OCI-LY3 (cell line): Measurements from ENCODE around the gene RFX2.

Experiments used
- H2AFZ ChIP-seq: fragments of 200-600, 300-600 bp; shearing (Covaris generic); 2 replicates; pipeline ENCODE4 v1.6.0; 2014; ENCODE audit warnings: antibody characterized with exemption, low read depth, low read length
- H3K27ac ChIP-seq: fragments of 200-600, 300-600 bp; sonication (generic); 2 replicates; pipeline ENCODE4 v1.5.1; 2014; ENCODE audit warnings: mild to moderate bottlenecking, low read length, moderate library complexity, mixed read lengths
- H3K27me3 ChIP-seq: fragments of 200-600, 300-600 bp; sonication (generic); 2 replicates; pipeline ENCODE4 v1.6.1; 2014; ENCODE audit warnings: low read depth, low read length, mixed read lengths
- H3K36me3 ChIP-seq: fragments of 200-600, 300-600 bp; sonication (generic); replicated peaks from 2 replicates; pipeline ENCODE3; 2014; ENCODE audit warnings: low read depth, low read length, mixed read lengths
- H3K4me1 ChIP-seq: fragments of 300-600, 200-600 bp; sonication (generic); 2 replicates; pipeline ENCODE4 v1.6.1; 2014; ENCODE audit warnings: low read length, mixed read lengths
- H3K4me2 ChIP-seq: fragments of 200-600, 300-600 bp; sonication (generic); 2 replicates; pipeline ENCODE4 v1.6.1; 2014; ENCODE audit warnings: low read length, mixed read lengths
- H3K4me3 ChIP-seq: fragments of 300-600, 200-600 bp; sonication (generic); 2 replicates; pipeline ENCODE4 v1.5.1; 2014; ENCODE audit warnings: antibody characterized with exemption, mild to moderate bottlenecking, low read length, moderate library complexity
- H3K79me2 ChIP-seq: fragments of 300-600, 200-600 bp; shearing (Covaris generic); 2 replicates; pipeline ENCODE4 v1.6.1; 2014; ENCODE audit warnings: mild to moderate bottlenecking, low read length, mixed read lengths
- H3K9ac ChIP-seq: fragments of 300-600, 200-600 bp; shearing (Covaris generic); 2 replicates; pipeline ENCODE4 v1.6.0; 2014; ENCODE audit warnings: mild to moderate bottlenecking, low read length, moderate library complexity
- H3K9me3 ChIP-seq: fragments of 200-600, 300-600 bp; shearing (Covaris generic); 2 replicates; pipeline ENCODE4 v1.6.1; 2014; ENCODE audit warnings: low read length, mixed read lengths; ENCODE audit not compliant: insufficient read depth
- H4K20me1 ChIP-seq: fragments of 200-600, 300-600 bp; sonication (generic); 2 replicates; pipeline ENCODE4 v1.6.1; 2016; ENCODE audit warnings: low read length, mixed read lengths; ENCODE audit not compliant: insufficient read depth
- CTCF ChIP-seq: fragments of 200-600, 300-600 bp; sonication (generic); IDR thresholded peaks from 2 replicates; pipeline ENCODE4 v1.5.1; 2014; ENCODE audit warnings: antibody characterized with exemption, low read length, low read depth
- EZH2phosphoT487 ChIP-seq: fragments of 200-600 bp; shearing (Covaris generic); IDR thresholded peaks from 2 replicates; pipeline ENCODE4 v1.6.1; 2018; ENCODE audit warnings: antibody characterized with exemption, mixed run types, low read depth

The RFX2 gene

GRCh38 chr19:5958074-5958850 lies 152.0 kb downstream of the RFX2 start:
- H3K9ac ChIP-seq, result no peak overlapping the region
- peaks cover 10% of the 10 kb centered on the region for H3K4me1 ChIP-seq
- peaks cover 96% of the 10 kb centered on the region for H4K20me1 ChIP-seq

GRCh38 chr19:5957170-5957569 lies 153.1 kb downstream of the RFX2 start:
- Histone ChIP-seq H3K4me3 (no peak overlapping the region), H3K27me3 (no peaks in the 10 kb centered on the region), H3K4me2 (no peak overlapping the region), H3K79me2 (peaks cover 100% of the 10 kb centered on the region), H3K4me1 (peaks cover 21% of the 10 kb centered on the region), H3K36me3 (peaks cover 18% of the 10 kb centered on the region), H3K9ac (no peak overlapping the region), H4K20me1 (peaks cover 96% of the 10 kb centered on the region), H3K27ac (no peak overlapping the region), H2AFZ (no peak overlapping the region), H3K9me3 (no peaks in the 10 kb centered on the region)
- TF ChIP-seq EZH2phosphoT487 (no peak), CTCF (no peak)

More at GRCh38 chr19:5958074-5958850, 152.0 kb downstream of the RFX2 start:
- TF ChIP-seq EZH2phosphoT487, result no peak
- TF ChIP-seq CTCF, result no peak
- Histone ChIP-seq H3K27me3 (no peaks in the 10 kb centered on the region), H3K4me3 (no peak overlapping the region), H2AFZ (no peak overlapping the region), H3K4me2 (no peak overlapping the region), H3K27ac (no peak overlapping the region), H3K9me3 (no peaks in the 10 kb centered on the region), H3K36me3 (peaks cover 18% of the 10 kb centered on the region), H3K79me2 (peaks cover 100% of the 10 kb centered on the region)

- Histone ChIP-seq H3K9ac (no peak overlapping the region), H3K4me3 (no peak overlapping the region)
Observed at GRCh38 chr19:5956728-5957127, 153.6 kb downstream of the RFX2 start.

GRCh38 chr19:5956323-5956722 lies 154.0 kb downstream of the RFX2 start:
- Histone ChIP-seq H3K4me1 (peaks cover 29% of the 10 kb centered on the region), H3K4me2 (no peak overlapping the region)

More at GRCh38 chr19:5956728-5957127, 153.6 kb downstream of the RFX2 start:
- peaks cover 100% of the 10 kb centered on the region for H3K79me2 ChIP-seq
- H3K4me1 ChIP-seq, result peaks cover 25% of the 10 kb centered on the region
- no peaks in the 10 kb centered on the region for H3K27me3 ChIP-seq
- H3K4me2 ChIP-seq, result no peak overlapping the region
- no peak overlapping the region for H2AFZ ChIP-seq
- H4K20me1 ChIP-seq, result peaks cover 96% of the 10 kb centered on the region
- H3K27ac ChIP-seq, result no peak overlapping the region
- no peaks in the 10 kb centered on the region for H3K9me3 ChIP-seq
- no peak for TF ChIP-seq CTCF
- no peak for TF ChIP-seq EZH2phosphoT487
- H3K36me3 ChIP-seq, result peaks cover 18% of the 10 kb centered on the region

More at GRCh38 chr19:5956323-5956722, 154.0 kb downstream of the RFX2 start:
- no peak for TF ChIP-seq CTCF
- TF ChIP-seq EZH2phosphoT487, result no peak
- Histone ChIP-seq H3K79me2 (peaks cover 100% of the 10 kb centered on the region), H3K27me3 (no peaks in the 10 kb centered on the region), H3K36me3 (peaks cover 18% of the 10 kb centered on the region), H2AFZ (no peak overlapping the region), H3K4me3 (no peak overlapping the region), H3K9me3 (no peaks in the 10 kb centered on the region), H4K20me1 (peaks cover 96% of the 10 kb centered on the region), H3K27ac (no peak overlapping the region), H3K9ac (no peak overlapping the region)
